Astrocyte (in vitro differentiated cells and primary cell): ENCODE results near the gene BBX. TPM values are rescaled to one million over a fixed set of nuclear protein-coding genes. Genes with fewer than 3 reads are reported as not detected.
A peak's percentile ranks its signal among the peaks of the same experiment; 100 is the strongest.

Experiments used
- DNase-seq: peaks from one replicate; pipeline ENCODE4 v3.0.0-alpha.2; 2010; ENCODE audit warnings: low read depth
- FAIRE-seq: peaks from 2 replicates; lab custom pipeline; 2011; peaks lifted over from hg19 to GRCh38; lab: Jason Lieb, UNC
- H2AFZ ChIP-seq: 2 replicates; pipeline ENCODE4 v1.6.0; 2012; ENCODE audit warnings: low read depth, low read length, inconsistent platforms
- H3K27ac ChIP-seq: 2 replicates; pipeline ENCODE4 v1.5.1; 2011; ENCODE audit warnings: low read depth, low read length, inconsistent platforms
- H3K27me3 ChIP-seq: 2 replicates; pipeline ENCODE4 v1.6.0; 2011; ENCODE audit warnings: low read length, inconsistent platforms; ENCODE audit not compliant: insufficient read depth
- H3K36me3 ChIP-seq: 2 replicates; pipeline ENCODE4 v1.5.1; 2011; ENCODE audit warnings: low read length, inconsistent platforms; ENCODE audit not compliant: insufficient read depth
- H3K4me1 ChIP-seq: 2 replicates; pipeline ENCODE4 v1.5.1; 2011; ENCODE audit warnings: low read length, inconsistent platforms; ENCODE audit not compliant: insufficient read depth
- H3K4me2 ChIP-seq: 2 replicates; pipeline ENCODE4 v1.6.0; 2012; ENCODE audit warnings: low read length, inconsistent platforms
- H3K4me3 ChIP-seq: 2 replicates; pipeline ENCODE4 v1.5.1; 2011; ENCODE audit warnings: low read depth, mild to moderate bottlenecking, low read length, inconsistent platforms; ENCODE audit not compliant: insufficient read depth
- H3K79me2 ChIP-seq: 2 replicates; pipeline ENCODE4 v1.6.0; 2012; ENCODE audit warnings: mild to moderate bottlenecking, low read length, inconsistent platforms; ENCODE audit not compliant: insufficient read depth
- H3K9ac ChIP-seq: 2 replicates; pipeline ENCODE4 v1.6.0; 2012; ENCODE audit warnings: mild to moderate bottlenecking, low read length, inconsistent platforms
- H3K9me3 ChIP-seq: 2 replicates; pipeline ENCODE4 v1.5.1; 2012; ENCODE audit warnings: low read depth, mild to moderate bottlenecking, low read length, inconsistent platforms; ENCODE audit not compliant: insufficient read depth
- H4K20me1 ChIP-seq: 2 replicates; pipeline ENCODE4 v1.6.0; 2012; ENCODE audit warnings: low read length, inconsistent platforms; ENCODE audit not compliant: insufficient read depth
- H3K27ac Mint-ChIP-seq: one replicate; pipeline ENCODE4 v1.8.0; 2021; ENCODE audit warnings: mild to moderate bottlenecking, mixed read lengths; ENCODE audit not compliant: unreplicated experiment
- H3K27me3 Mint-ChIP-seq: one replicate; pipeline ENCODE4 v1.8.0; 2021; ENCODE audit warnings: low read depth, mixed read lengths; ENCODE audit not compliant: unreplicated experiment
- H3K36me3 Mint-ChIP-seq: one replicate; pipeline ENCODE4 v1.8.0; 2021; ENCODE audit warnings: low read depth, mixed read lengths; ENCODE audit not compliant: unreplicated experiment
- H3K4me1 Mint-ChIP-seq: one replicate; pipeline ENCODE4 v1.8.0; 2021; ENCODE audit warnings: low read depth, mixed read lengths; ENCODE audit not compliant: unreplicated experiment
- H3K4me3 Mint-ChIP-seq: one replicate; pipeline ENCODE4 v1.8.0; 2021; ENCODE audit warnings: mild to moderate bottlenecking, moderate library complexity, mixed read lengths; ENCODE audit not compliant: unreplicated experiment
- H3K9me3 Mint-ChIP-seq: one replicate; pipeline ENCODE4 v1.8.0; 2021; ENCODE audit warnings: mild to moderate bottlenecking, mixed read lengths; ENCODE audit not compliant: unreplicated experiment
- CTCF ChIP-seq: IDR thresholded peaks from 2 replicates; pipeline ENCODE4 v1.5.1; 2011; ENCODE audit warnings: low read depth, mild to moderate bottlenecking, inconsistent platforms, low read length, moderate library complexity; ENCODE audit not compliant: insufficient read depth
- EZH2 ChIP-seq: IDR thresholded peaks from 2 replicates; pipeline ENCODE4 v1.6.1; 2012; ENCODE audit warnings: mild to moderate bottlenecking, low read length, inconsistent platforms; ENCODE audit not compliant: insufficient read depth
- total RNA-seq: library from RNA; stranded (reverse); gene quantifications from 2 replicates; pipeline ENCODE4 v1.2.1, GENCODE V29; 2021

Gene BBX
- total RNA-seq, 1 donor from 2014 or later = 91.6 TPM

- peaks cover 23% of the 10 kb centered on the region for H3K36me3 Mint-ChIP-seq
- H3K4me2 ChIP-seq = no peak overlapping the region
- DNase-seq (no peak), FAIRE-seq (no peak)
- no peak overlapping the region for H2AFZ ChIP-seq
- H3K9me3 Mint-ChIP-seq = no peaks in the 10 kb centered on the region
- H3K27ac ChIP-seq = no peak overlapping the region
- peaks cover 8% of the 10 kb centered on the region for H3K4me1 ChIP-seq
- no peaks in the 10 kb centered on the region for H3K27me3 Mint-ChIP-seq
- H3K27ac Mint-ChIP-seq = no peak overlapping the region
- no peaks in the 10 kb centered on the region for H3K27me3 ChIP-seq
- H3K9me3 ChIP-seq = no peaks in the 10 kb centered on the region
- TF ChIP-seq CTCF (no peak), EZH2 (no peak)
- H3K4me3 ChIP-seq = no peak overlapping the region
- no peak overlapping the region for H3K4me3 Mint-ChIP-seq
- no peaks in the 10 kb centered on the region for H4K20me1 ChIP-seq
- H3K4me1 Mint-ChIP-seq = peaks cover 24% of the 10 kb centered on the region
- peaks cover 6% of the 10 kb centered on the region for H3K36me3 ChIP-seq
- H3K79me2 ChIP-seq = no peaks in the 10 kb centered on the region
- H3K9ac ChIP-seq = no peak overlapping the region
These were observed 272.8 kb downstream of the BBX start for GRCh38 chr3:107795514-107796094.

- Histone ChIP-seq H3K4me2 (no peak overlapping the region), H4K20me1 (no peaks in the 10 kb centered on the region), H3K4me1 (peaks cover 8% of the 10 kb centered on the region), H2AFZ (no peak overlapping the region), H3K4me3 (no peak overlapping the region), H3K9ac (no peak overlapping the region), H3K27ac (no peak overlapping the region), H3K79me2 (no peaks in the 10 kb centered on the region), H3K9me3 (no peaks in the 10 kb centered on the region), H3K27me3 (no peaks in the 10 kb centered on the region), H3K36me3 (peaks cover 14% of the 10 kb centered on the region)
- FAIRE-seq (peak; percentile 32), DNase-seq (peak; percentile 95)
- Mint-ChIP-seq H3K9me3 (no peaks in the 10 kb centered on the region), H3K4me1 (peaks cover 25% of the 10 kb centered on the region), H3K4me3 (no peak overlapping the region), H3K36me3 (peaks cover 26% of the 10 kb centered on the region), H3K27me3 (no peaks in the 10 kb centered on the region), H3K27ac (no peak overlapping the region)
- TF ChIP-seq EZH2 (no peak), CTCF (no peak)
These were observed 274.0 kb downstream of the BBX start for GRCh38 chr3:107796791-107797190.

- Histone ChIP-seq H3K4me1 (peaks cover 8% of the 10 kb centered on the region), H3K27me3 (no peaks in the 10 kb centered on the region), H3K9ac (no peak overlapping the region), H3K4me2 (peak overlapping the region; percentile 1), H4K20me1 (no peaks in the 10 kb centered on the region), H2AFZ (no peak overlapping the region), H3K36me3 (peaks cover 21% of the 10 kb centered on the region), H3K4me3 (no peak overlapping the region), H3K9me3 (no peaks in the 10 kb centered on the region), H3K27ac (no peak overlapping the region), H3K79me2 (no peaks in the 10 kb centered on the region)
- no peaks in the 10 kb centered on the region for H3K9me3 Mint-ChIP-seq
- no peak overlapping the region for H3K27ac Mint-ChIP-seq
- TF ChIP-seq CTCF = no peak
- peaks cover 25% of the 10 kb centered on the region for H3K4me1 Mint-ChIP-seq
- DNase-seq (peak; percentile 36), FAIRE-seq (no peak)
- no peak overlapping the region for H3K4me3 Mint-ChIP-seq
- H3K36me3 Mint-ChIP-seq = peaks cover 30% of the 10 kb centered on the region
- no peaks in the 10 kb centered on the region for H3K27me3 Mint-ChIP-seq
These were observed 274.8 kb downstream of the BBX start for GRCh38 chr3:107797586-107797985.
